GM21528 (cell line): ENCODE measurements around the gene MAFG.

Source experiments
- ATAC-seq: cut with Tn5 transposase; IDR thresholded peaks from one replicate; pipeline ENCODE4 v1.9.1; 2021; ENCODE audit warnings: mild to moderate bottlenecking, moderate library complexity; ENCODE audit not compliant: unreplicated experiment, low FRiP score

Gene MAFG

DNA sequence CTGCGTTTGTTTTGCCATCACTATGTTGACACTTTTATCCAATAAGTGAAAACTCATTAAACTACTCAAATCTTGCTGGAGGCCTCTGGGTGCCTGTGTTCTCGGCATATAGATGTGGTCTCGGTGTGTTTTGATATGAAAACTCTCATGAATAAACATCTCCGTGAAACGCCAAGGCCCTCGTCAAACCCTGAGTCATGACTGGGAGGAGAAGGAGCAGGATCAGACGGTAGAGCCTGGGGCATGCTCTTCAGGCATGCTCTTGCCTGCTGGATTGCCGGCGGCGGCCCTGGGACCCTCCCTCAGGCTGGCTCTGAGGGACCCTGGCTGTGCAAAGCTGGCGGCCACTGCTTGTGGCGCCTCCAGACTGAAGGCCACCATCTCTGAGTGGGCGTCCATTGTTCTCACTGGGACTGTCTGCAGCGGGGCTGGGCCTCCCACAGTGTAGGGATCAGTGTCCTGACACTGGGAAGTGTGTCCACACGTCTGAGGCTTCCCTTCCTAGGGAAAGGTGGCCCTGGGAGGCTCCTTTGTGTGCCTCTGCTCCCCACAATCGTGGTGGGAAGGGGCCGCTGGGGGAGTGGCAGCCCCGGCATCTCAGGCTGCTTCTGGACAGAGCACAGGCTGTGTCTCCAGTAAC lies 27.2 kb downstream of the MAFG start:
- ATAC-seq, result no peak

DNA sequence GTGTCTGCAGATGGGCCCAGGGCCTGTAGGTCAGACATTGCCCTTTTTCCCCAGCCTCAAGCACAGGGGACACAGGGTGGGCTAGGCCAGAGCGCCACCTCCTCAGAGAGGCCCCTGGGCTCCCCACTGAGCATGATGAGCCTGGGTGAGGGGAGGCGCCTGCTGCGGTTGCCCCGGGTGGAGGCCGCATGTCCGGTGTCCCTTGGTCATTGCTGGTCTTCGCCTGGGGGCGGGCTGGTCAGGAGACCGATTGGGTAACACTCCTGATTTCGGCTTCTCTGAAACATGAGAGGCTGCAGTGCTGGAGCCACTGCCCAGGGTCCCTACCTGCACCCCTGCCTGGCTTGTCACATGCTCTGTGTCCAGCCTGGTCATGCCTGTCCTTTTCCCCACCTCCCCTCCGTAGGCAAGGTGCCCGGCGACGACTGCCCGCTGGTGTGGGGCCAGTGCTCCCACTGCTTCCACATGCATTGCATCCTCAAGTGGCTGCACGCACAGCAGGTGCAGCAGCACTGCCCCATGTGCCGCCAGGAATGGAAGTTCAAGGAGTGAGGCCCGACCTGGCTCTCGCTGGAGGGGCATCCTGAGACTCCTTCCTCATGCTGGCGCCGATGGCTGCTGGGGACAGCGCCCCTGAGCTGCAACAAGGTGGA lies 27.9 kb downstream of the MAFG start:
- no peak for ATAC-seq

DNA sequence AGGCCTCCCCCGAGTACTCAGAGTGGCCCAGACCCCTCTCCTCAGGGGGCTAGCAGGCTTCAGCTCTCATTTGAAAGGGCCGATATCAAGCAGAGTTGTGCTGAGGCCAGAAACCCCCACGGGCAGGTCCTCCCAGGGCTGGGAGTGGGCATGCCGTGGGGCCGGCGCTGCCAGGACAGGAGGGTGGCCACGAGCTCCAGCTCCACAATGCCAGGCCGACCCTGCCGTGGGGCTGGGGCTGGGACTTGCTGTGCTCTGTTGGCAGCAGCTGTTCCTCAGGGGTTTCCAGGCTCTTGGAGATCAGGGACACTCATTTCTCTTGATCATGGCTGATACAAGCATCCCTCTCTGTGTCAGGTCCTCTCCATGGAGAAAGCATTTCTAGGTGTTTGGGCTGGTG lies 28.6 kb downstream of the MAFG start:
- no peak for ATAC-seq

DNA sequence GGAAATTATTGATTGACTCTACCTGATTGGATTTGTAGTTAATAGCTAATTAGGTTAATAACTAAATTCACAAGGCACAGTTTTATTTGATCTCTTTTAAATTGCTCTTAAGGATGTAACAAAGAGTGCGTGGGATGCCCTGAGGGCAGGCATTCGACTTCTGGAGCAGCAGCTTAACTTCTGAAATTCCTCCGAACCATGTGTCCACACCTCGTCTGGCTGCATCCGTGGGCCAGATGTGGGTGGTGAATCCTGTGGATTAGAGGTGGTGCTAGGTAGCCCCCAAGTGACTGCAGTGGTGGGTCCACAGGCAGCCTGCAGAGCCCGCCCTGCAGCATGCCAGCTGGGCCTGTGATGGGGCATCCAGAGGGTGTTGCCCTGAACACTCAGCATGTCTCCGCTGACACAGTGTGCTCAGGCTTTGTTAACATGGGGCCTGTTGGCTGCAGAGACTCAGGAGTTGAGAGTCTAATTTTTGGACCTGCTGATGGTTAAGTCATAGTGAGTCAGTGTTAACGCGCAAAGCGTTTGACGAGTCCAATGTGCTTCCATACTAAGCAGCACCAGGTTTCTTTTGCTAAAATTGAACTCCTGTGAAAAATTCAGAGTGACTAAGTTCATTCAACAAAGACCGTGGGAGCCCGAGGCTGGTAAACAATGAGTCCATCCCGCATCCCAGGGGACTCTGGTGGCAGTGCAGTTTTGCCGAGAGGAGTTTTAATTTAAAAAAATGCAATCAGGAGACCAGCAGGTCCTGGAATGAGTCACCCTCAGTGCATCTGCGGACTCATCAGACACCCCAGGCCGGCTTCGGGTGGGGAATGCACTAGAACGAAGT lies 29.3 kb downstream of the MAFG start:
- no peak for ATAC-seq

DNA sequence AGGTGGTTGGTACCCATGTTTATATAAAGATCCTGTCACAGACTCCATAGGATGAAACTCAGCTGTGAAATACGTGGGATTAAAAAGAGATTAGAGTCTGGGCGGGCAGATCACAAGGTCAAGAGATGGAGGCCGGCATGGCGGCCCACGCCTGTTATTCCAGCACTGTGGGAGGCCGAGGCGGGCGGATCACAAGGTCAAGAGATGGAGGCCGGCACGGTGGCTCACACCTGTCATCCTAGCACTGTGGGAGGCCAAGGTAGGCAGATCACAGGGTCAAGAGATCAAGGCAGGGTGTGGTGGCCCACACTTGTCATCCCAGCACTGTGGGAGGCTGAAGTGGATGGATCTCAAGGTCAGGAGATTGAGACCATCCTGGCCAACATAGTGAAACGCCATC lies 32.1 kb downstream of the MAFG start:
- no peak for ATAC-seq

DNA sequence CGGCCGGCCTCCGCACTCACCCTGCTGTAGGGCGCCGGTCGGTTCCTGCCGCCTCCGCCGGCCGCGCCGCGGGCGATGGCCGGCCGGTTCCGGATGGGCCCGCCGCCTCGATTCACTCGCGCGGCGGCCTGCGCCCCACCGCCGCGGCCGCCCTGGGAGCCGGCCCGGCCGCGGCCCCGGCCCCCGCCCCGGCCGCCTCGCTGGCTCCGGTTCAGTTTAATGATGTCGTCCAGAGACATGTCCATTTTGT lies 36.3 kb downstream of the MAFG start:
- no peak for ATAC-seq

DNA sequence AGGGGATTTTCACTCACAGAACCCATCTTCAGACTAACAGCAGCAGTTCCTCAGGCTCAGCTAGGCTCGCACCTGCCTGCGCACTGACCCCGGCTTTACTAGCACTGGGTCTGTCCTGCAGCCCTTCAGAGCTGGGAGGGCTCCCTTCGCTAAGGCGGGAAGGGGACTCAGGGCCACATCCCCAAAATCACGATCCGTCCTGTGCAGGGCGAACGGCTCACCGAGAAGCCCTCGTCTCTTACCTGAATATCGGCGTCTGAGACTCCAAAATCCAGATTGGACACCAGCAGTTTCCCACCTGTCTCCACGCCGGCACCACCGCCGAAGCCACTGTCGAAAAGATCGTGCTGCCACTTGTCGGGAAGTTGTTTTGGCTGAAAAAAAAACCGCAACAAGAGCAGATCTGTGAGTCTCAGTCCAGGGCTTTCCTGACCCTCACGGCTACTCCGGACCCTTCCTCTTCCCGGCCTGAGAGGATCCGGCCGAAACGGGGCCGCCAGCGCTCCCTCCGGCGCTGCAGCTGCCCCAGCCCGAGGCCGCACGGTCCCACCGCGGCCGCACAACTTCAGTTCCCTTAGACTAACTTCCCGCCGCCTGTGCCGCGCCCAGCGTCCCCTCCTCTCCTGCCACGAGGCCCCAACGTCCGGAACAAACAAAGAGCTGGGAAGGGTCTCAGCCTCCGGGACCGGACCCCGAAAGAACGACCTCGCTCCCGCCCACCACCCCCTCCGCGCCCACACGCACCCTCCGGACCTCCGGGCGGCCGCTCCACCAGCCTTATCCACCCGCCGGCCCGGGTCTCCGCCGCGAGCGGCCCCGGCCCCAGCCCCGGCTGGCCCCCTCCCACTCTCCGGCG lies 36.9 kb downstream of the MAFG start:
- ATAC-seq, result peak; percentile 27

DNA sequence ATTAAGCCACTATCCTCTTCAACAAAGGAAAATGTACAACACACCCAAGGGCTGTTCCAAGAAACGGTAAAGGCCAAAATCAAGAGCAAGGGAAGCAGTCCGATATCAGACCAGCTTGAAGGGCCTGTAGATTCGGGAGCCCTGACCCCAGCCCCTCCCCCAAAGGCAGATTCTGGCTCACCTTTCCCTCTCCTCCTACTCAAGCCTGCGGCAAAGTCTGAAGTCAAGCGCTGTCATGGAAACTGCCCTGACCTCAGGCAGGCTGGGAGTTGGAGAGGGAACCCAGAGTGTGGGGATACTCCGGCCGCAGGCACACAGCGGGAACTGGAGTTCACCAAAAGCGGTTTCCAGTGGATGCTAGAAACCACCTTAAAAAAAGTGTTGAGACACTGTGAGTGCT lies 37.9 kb downstream of the MAFG start:
- no peak for ATAC-seq

DNA sequence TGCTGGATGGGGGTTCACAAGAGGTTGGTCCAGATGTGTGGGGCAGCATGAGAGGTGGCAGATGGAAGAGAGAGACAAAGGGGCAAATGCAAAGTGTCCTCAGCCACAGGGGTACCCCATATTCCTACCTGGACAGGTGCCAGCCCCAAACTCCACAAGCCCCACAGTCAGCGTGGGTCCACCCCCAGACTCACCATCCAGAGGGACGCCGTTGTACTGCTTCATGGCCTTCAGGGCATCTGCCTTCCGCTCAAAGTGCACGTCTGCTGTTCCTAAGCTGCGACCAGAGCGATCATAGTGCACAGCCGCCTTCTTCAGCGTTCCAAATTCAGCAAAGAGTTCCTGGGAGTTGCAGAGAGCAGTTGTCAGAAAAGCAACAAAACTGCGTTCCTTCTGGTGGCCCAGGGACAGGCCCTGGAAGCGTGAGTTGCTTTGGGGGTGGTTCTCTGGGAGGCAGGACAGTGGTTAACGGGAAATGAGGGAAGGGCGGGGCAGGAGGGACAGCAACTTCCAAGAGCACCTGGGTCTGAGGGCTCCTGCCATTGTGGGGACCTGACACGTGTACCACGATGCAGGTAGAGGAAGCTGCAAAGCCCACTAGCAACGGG lies 38.4 kb downstream of the MAFG start:
- ATAC-seq, result no peak

DNA sequence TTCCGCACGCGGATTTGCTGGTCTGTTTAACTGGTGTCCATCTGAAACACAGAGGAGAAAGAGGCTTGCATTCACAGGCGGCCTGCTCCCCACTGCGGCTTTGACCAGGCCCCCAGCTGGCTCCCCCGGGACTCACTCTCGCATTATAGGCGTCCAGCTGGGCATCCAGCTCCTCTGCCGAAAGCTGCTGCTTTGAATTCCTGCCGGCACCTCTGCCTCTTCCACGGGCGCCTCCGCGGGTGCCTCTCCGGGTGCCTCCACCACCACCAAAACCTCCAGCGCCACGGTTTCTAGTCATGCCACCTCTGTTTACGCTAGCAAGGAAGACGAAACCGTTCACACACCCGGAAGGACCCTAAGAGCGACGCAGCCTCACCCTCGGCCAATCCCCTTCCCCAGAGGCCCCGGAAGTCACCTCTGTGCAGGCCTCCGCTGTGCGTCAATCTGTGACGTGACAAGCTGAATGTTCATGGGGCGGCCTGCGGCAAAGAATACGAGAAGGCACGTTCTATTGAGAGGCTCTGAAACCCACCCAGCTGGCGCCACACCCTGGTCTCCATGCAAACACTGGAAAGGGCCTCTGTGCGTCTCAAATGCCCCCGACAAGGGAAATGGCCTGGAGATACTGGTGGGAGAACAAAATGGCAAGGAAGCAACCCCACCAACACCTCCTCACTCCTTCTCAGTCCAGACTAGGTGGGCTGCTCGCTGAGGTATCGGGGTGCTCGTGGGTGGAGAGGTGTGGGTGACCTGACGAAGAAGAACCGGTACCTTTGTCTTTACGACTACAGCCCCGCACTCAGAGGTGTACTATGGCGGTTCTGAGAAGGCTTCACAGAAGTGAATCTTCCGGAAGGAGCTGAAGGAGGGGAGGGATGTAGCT lies 39.2 kb downstream of the MAFG start:
- ATAC-seq, result no peak

DNA sequence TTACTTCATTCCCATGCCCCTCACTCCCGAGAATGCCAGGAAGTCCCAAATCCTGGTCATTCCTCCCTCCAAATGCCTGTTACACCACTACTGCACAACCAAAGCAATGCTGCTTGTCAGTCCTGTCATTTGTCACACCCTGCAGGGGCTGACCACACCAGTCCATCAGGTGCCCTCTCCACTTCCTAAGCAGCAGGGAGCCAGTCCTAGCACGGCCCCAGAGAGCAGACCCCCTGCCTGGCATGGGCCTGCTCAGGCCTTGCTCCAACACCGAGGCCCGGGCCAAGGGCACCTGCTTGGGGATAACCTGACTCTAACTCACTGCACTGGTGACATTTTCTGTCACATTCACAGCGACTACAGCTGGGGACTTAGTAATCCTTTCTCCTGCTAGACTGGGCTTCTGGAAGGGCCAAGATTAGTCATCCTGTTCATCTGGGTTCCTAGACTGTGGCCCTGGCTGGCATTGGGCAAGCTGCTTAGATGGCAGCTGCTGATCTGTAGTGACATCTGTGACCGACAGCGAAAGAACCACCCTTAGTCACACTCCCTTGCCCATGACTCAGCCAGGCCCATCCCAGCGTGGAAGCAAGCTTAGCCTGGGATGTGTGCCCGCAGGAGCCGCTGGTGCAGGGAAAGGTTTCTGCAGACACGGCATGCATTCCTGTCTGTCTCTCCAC lies 41.5 kb downstream of the MAFG start:
- ATAC-seq, result no peak

DNA sequence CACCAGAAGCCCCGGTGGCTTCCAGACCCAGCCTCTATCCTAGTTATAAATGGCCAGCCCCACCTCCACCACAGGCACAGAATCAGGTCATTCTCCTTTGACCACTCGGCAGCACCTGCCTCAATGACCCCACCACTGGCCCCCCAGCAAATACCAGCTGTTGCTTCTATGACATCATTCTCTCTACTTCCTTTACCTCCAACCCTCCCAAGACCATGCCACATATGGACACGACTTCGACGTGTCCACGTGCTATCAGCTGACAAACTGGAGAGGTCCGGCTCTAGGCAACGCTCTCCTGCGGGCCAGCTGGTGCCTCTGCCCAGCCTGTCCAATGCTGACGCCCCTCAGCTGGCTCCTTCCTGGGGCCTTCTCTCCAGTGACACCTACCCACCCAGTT lies 42.1 kb downstream of the MAFG start:
- no peak for ATAC-seq

DNA sequence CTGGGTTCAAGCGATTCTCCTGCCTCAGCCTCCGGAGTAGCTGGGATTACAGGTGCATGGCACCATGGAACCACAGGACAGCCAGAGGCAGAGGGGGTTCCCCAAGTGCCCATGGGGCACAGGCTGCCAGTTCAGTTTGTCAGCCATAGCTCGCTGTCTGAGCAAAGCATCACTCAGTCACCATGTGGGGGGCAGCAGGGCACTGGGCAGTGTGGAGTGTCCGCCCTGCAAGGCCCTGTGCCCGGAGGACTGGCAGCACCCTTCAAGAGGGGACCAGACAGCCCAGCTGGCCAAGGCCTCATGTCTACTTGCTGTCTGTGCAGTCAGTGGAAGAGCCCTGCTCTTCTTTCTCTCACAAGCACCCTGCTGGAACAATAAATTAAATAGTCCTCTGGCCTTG lies 42.6 kb downstream of the MAFG start:
- no peak for ATAC-seq

DNA sequence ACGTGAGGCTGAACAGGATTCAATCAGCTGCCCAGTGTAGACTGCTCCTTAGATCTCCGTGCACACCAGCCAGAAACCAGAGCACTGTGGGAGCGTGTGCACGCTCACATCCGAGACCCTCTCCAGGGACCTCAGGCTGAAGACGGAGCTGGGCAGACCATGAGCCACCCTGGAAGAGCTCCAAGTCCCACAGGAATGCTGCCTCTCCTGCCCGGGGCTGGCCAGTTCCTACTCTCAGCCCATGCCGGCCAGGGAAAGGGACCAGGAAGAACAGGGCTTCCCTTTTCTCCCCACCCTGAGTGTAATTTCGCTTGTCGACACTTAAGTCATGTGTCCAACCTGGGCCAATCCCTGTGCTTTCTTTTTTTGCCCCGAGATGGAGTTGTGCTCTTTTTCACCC lies 43.0 kb downstream of the MAFG start:
- no peak for ATAC-seq

DNA sequence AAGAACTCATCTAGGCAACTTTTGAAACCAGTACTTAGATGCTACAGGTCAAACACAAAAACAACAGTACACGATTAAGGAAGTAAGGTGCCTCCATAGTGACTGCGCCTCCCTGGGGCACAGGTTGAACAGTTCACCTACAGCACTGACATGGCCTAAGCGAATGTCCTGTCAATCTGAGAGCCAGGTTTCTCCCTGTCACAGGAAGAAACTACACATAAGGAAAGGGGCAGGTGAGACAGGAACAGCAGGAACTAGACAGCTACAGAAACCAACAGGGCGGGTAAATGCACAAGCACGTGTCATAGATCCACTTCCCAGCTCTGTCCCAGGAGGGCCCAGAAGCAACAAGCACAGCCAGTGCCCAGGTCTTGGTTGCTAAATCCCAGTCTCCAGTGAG lies 48.4 kb downstream of the MAFG start:
- no peak for ATAC-seq

DNA sequence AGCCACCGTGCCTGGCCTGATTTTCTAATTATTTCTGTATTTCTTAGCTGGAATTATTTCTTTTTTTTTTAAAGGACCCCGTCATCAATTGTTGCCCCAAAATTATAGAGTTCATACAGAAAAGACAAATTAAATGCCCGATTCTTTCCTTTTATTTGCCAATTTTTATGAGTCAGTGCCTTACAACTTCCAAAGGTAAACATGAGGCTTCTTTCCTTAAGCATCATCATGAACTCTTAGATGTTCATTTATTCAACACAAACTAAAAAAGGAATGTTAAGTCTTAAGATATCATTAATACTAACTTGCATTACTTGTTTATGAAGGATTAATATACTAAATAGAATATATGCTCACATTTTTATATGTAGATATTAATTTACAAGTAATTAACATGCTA lies 49.2 kb downstream of the MAFG start:
- ATAC-seq, result no peak

DNA sequence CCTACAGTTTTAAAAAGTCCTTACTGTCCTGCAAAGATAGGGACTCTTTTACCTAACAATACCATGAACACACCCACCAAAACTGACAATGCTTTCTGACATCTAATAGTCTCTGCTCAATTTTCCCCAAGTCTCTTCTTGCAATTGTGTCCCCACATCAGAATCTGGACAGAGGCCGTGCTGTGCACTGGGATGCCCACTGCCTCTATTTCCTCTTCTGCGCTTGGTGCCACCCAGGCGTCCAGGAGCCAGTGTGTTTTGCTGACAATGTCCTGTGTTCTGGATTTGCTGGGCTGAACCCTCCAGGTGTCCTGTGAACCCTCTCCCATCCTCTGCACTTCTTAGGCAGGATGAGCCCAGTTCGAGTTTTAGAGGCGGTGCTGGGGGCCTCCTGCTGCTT lies 50.0 kb downstream of the MAFG start:
- no peak for ATAC-seq

DNA sequence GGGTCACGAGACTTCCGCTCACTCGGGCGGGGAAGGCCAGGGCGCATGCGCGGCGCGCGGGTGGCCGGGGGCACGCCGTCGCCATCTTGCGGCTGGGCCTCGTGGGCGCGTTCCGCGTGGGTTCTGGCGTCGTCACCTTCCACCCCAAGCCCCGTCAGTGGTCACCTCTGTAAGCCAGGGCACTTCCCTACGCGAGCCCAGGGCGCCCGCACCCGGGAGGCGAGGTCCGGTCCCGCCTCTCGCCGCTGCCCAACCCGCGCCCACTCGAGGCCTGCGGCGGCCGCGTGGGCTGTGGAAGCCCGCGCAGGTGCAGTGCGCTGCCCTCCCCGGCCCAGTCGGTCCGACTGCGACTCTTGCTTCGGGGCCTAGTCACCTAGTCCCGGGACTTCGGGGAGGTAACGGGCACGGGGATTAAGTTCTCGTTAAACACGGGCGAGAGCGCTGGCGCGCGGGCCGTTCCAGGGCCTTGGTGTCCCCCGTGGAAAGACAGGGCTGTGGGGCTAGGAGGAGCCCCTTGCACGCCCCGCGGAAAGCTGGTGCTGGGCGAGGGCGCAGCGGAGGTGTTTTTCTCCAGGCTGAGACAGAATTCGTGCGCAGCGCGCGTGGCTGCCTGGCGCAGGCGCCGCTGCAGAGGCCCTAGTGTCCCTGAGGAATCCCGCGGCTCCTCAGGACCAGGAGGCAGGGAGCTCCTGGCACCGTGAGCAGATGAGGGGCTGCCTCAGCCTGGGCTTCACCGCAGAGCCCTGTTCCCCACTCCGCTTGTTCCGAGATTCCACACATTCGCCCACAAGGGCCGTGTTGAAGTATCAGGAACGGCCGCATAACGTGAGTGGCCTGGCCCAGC lies 55.9 kb downstream of the MAFG start:
- peak; percentile 46 for ATAC-seq
